ENCODE data around the gene ST7.

Gene ST7

GRCh38 chr7:116979430-116979829 is 26.1 kb downstream of the ST7 start:
- DNase-seq (ENCODE audit: low read depth): no peak

- no peak for DNase-seq (ENCODE audit: low read depth)
These were observed 27.1 kb downstream of the ST7 start for GRCh38 chr7:116980354-116980753.

- DNase-seq (ENCODE audit: low read depth): no peak
These were observed 28.6 kb downstream of the ST7 start for GRCh38 chr7:116981939-116982338.

DNA sequence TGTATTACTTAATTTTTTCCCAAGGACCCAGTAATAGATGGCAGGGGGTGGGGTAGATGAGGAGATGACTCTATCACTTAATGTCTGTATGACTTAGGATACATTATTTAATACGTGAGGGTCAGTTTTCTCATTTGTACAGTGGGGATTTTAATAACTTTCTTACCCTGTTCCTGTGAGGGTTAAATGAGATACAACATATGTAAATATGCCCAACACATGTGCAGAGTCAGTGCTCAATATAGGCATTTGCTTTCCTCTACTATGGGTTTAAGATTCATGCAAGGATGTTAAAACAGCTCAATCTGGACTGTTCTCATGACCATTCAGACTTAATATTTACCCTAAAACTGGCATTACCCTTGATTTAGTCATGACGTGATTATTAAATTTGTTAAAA is 31.2 kb downstream of the ST7 start:
- DNase-seq (ENCODE audit: low read depth): no peak

GRCh38 chr7:116984917-116985316 is 31.6 kb downstream of the ST7 start:
- no peak for DNase-seq (ENCODE audit: low read depth)

GRCh38 chr7:116985575-116985974 is 32.3 kb downstream of the ST7 start:
- DNase-seq (ENCODE audit: low read depth): no peak

- DNase-seq (ENCODE audit: low read depth): no peak
These were observed 33.6 kb downstream of the ST7 start for GRCh38 chr7:116986611-116987565.

DNA sequence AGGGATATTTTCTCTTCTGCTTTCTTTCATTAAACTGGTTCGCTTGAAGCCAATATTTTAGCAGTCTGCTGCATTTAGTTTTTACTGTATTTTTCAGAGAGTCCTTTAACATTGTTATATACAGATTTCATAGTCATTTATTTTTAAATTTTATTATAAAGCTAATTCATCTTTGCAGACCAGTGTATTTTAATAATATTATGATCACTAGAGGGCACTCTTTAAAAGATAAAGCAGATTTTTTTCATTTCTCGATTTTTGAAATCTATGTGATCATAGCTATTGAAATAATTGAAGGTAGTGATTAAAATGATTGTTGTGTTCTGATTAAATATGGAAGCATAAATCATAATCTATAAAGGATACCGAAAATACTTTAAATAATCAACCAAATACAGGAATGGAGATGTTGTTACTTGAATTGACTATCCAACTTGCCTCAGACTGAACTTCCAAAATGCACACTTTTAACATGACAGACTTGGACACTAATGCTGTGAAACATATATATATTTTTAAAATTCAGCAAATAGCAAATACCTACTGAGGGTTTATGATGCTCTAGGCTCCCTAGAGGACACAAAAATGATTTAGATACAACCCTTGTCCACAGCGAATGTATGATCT is 35.2 kb downstream of the ST7 start:
- DNase-seq (ENCODE audit: low read depth): no peak

- DNase-seq (ENCODE audit: low read depth): no peak
These were observed 36.8 kb downstream of the ST7 start for GRCh38 chr7:116990056-116990455.

DNA sequence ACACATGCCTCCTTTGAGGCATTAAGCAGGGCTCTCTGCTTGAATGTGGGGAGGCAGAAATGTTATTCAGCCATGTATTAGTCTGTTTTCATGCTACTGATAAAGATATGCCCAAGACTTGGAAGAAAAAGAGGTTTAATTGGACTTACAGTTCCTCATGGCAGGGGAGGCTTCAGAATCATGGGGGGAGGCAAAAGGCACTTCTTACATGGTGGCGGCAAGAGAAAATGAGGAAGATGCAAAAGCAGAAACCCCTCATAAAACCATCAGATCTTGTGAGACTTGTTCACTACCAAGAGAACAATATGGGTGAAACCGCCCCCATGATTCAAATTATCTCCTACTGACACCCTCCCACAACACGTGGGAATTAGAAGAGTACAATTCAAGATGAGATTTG is 37.9 kb downstream of the ST7 start:
- DNase-seq (ENCODE audit: low read depth): no peak

DNA sequence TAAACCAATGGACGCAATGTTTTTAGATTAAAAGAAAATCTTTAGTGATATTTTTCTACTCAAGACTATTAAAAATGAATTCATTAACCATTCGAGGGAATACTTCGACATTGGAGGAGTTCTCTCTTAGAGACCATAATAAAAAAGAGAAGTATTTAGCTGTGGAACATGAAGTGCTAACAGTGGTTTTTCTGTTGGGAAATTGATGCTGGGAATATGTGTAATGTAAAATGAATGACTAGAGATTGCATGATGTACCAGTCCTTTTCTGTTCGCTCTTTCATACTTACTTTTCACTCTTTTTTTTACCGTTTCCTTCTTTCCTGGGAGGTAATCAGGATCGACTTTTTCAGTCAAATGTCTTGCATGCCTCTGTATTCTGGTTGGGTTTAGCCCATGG is 41.3 kb downstream of the ST7 start:
- DNase-seq (ENCODE audit: low read depth): no peak

DNA sequence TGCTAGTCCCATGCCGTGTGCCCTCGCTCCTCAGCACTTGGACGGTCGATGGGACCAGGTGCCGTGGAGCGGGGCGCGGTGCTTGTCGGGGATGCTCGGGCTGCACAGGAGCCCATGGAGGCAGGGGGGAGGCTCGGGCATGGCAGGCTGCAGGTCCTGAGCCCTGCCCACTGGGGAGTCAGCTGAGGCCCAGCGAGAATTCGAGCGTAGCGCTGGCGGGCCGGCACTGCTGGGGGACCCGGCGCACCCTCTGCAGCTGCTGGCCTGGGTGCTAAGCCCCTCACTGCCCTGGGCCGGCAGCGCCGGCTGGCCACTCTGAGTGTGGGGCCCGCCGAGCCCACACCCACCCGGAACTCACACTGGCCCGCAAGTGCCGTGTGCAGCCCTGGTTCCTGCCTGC is 44.7 kb downstream of the ST7 start:
- no peak for DNase-seq (ENCODE audit: low read depth)

DNA sequence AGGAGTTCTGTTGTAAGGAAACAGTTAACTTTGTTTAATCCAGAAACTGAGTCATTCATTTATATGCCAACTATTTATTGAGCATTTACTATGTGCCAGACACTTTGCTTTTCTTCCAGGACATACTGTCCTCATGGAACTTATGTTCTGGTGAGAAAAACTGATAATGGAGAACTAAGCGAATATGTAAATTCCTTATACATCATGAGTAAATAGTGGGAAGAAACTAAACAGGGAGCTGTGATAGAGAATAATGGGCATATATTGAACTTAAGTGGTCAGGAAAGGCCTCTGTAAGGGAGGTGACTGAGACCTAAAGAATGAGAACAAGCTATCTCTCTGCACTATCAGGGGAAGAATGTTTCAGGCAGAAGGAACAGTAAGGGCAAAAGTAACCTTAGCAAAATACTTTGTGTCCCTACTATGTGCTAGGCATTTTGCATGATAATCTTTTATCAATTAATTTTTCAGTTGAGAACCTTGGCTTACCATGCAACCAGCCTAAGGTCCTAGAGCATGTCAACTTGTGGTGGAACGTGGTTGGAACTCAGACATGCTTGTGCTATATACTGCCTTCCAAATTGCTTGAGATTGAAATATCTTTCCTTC is 45.4 kb downstream of the ST7 start:
- no peak for DNase-seq (ENCODE audit: low read depth)

- no peak for DNase-seq (ENCODE audit: low read depth)
These were observed 46.0 kb downstream of the ST7 start for GRCh38 chr7:116999311-116999710.

DNA sequence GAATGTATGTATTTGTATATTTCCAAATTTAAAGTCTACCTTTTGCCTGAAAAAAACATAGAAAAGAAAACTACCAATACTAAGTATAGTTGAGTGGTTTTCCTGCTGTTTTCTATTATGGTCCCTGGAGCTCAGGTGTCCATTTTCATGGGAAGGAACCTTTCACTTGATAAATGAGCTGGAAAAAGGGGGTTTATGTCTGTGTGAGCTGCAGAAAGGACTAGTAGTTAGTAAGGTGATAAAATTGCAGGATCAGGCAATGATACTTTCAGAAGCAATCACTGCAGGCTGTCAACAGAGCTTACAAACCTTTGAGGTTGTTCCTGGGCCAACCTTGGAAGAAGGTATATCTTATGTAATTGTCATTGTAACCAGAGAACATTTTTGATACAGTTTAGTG is 48.0 kb downstream of the ST7 start:
- no peak for DNase-seq (ENCODE audit: low read depth)

- DNase-seq (ENCODE audit: low read depth): no peak
These were observed 51.6 kb downstream of the ST7 start for GRCh38 chr7:117004899-117005298.

- DNase-seq (ENCODE audit: low read depth): no peak
These were observed 52.1 kb downstream of the ST7 start for GRCh38 chr7:117005449-117005848.

DNA sequence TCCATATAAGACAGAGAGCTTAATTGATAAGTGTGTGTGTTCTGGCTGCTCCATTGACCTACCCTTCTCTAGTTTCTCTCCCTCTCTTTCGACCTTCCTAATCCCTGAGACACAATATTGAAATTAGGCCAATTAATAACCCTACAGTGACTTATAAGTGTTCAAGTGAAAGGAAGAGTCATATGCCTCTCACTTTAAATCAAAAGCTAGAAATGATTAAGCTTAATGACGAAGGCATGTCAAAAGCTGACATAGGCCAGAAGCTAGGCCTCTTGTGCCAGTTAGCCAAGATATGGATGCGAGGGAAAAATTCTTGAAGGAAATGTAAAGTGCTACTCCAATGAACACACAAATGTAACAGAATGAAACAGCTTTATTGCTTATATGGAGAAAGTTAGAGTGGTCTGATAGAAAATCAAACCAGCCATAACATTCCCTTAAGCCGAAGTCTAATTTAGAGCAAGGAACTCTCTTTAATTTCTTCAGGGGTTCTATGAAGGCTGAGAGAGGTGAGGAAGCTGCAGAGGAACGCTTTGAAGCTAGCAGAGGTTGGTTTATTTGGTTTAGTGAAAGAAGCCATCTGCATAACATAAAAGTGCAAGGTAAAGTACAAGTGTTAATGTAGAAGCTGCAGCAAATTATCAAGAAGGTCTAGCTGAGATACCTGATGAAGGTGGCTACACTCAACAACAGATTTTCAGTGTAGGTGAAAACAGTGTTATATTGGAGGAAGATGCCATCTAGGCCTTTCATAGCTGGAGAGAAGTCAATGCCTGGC is 53.8 kb downstream of the ST7 start:
- no peak for DNase-seq (ENCODE audit: low read depth)

- DNase-seq (ENCODE audit: low read depth): no peak
These were observed 55.0 kb downstream of the ST7 start for GRCh38 chr7:117008118-117008885.

GRCh38 chr7:117008886-117009531 is 55.7 kb downstream of the ST7 start:
- DNase-seq (ENCODE audit: low read depth): no peak
